GM12875 (cell line): ENCODE results near the gene TLE1.

ENCODE experiments used
- H3K4me3 ChIP-seq: one replicate; pipeline ENCODE4 v1.5.1; 2011; ENCODE audit warnings: low read depth, low read length, control low read depth
- CTCF ChIP-seq: IDR thresholded peaks from 2 replicates; pipeline ENCODE4 v1.5.1; 2011; ENCODE audit warnings: low read depth, mild to moderate bottlenecking, control low read depth, inconsistent platforms, low read length, moderate library complexity, borderline replicate concordance; ENCODE audit not compliant: insufficient read depth

Gene TLE1

GRCh38 chr9:81543695-81544094 is 145.7 kb downstream of the TLE1 start:
- no peak for TF ChIP-seq CTCF
- no peak overlapping the region for H3K4me3 ChIP-seq

- TF ChIP-seq CTCF: no peak
- H3K4me3 ChIP-seq: no peak overlapping the region
Observed at GRCh38 chr9:81542118-81542889, 147.0 kb downstream of the TLE1 start.

GRCh38 chr9:81540142-81540710 is 149.1 kb downstream of the TLE1 start:
- TF ChIP-seq CTCF: no peak
- H3K4me3 ChIP-seq: no peak overlapping the region

GRCh38 chr9:81539317-81539716 is 150.0 kb downstream of the TLE1 start:
- no peak for TF ChIP-seq CTCF
- no peak overlapping the region for H3K4me3 ChIP-seq

- no peak for TF ChIP-seq CTCF
- no peak overlapping the region for H3K4me3 ChIP-seq
Observed at GRCh38 chr9:81538890-81539289, 150.5 kb downstream of the TLE1 start.

GRCh38 chr9:81537964-81538363 is 151.4 kb downstream of the TLE1 start:
- TF ChIP-seq CTCF: no peak
- H3K4me3 ChIP-seq: no peak overlapping the region
